Sigmoid colon (tissue), 4 donors: Measurements from ENCODE around the gene DMAC2.

ENCODE experiments used
- POLR2AphosphoS5 ChIP-seq, 4 donors: sonication (generic); formaldehyde crosslinking; IDR thresholded peaks; one replicate each; pipeline ENCODE4 v1.6.1; 2017; ENCODE audit warnings: antibody characterized with exemption in 4 of 4
- TF ChIP-seq, protein P1 (sequence below), 4 experiments: fragments of 450-650 bp in 3 of 4; fragments of 200-600 bp in 1 of 4; IDR thresholded peaks; one replicate each; pipeline ENCODE4 v1.5.1; 2016 to 2019; ENCODE audit warnings: antibody characterized with exemption in 4 of 4, mild to moderate bottlenecking in 3 of 4, moderate library complexity in 2 of 4

DNA sequence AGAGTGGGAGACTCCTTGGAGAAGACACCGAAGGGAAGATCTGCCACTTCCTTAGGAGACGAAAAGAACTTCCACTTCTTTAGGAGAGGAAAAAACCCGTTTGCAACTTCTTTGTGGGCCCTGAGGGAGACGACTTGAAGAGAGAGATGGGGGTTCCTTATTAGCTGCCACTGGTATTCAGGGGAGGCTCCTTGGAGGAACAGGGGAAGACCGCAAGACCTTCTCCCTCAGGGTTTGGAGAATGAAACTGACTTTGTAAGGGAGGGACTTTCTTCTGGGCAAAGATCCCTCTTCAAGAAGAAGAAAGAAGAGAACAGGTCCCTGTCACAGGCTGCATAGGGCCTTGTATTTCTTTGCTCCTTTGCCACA, 41.7 kb downstream of the DMAC2 start:
- TF ChIP-seq, protein P1, sequence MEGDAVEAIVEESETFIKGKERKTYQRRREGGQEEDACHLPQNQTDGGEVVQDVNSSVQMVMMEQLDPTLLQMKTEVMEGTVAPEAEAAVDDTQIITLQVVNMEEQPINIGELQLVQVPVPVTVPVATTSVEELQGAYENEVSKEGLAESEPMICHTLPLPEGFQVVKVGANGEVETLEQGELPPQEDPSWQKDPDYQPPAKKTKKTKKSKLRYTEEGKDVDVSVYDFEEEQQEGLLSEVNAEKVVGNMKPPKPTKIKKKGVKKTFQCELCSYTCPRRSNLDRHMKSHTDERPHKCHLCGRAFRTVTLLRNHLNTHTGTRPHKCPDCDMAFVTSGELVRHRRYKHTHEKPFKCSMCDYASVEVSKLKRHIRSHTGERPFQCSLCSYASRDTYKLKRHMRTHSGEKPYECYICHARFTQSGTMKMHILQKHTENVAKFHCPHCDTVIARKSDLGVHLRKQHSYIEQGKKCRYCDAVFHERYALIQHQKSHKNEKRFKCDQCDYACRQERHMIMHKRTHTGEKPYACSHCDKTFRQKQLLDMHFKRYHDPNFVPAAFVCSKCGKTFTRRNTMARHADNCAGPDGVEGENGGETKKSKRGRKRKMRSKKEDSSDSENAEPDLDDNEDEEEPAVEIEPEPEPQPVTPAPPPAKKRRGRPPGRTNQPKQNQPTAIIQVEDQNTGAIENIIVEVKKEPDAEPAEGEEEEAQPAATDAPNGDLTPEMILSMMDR (IDR thresholded peaks at IDR 0.05): no peak
- TF ChIP-seq POLR2AphosphoS5 (IDR thresholded peaks at IDR 0.05): no peak
